ENCODE data around the gene JAKMIP2.

Gene JAKMIP2

GRCh38 chr5:147776989-147777388, 5.5 kb downstream of the JAKMIP2 start:
- H3K4me3 ChIP-seq (replicated peaks in 1 of 2; ENCODE audit: low read depth in 2 of 2, low read length in 2 of 2): no peak overlapping the region
- TF ChIP-seq, protein P1, sequence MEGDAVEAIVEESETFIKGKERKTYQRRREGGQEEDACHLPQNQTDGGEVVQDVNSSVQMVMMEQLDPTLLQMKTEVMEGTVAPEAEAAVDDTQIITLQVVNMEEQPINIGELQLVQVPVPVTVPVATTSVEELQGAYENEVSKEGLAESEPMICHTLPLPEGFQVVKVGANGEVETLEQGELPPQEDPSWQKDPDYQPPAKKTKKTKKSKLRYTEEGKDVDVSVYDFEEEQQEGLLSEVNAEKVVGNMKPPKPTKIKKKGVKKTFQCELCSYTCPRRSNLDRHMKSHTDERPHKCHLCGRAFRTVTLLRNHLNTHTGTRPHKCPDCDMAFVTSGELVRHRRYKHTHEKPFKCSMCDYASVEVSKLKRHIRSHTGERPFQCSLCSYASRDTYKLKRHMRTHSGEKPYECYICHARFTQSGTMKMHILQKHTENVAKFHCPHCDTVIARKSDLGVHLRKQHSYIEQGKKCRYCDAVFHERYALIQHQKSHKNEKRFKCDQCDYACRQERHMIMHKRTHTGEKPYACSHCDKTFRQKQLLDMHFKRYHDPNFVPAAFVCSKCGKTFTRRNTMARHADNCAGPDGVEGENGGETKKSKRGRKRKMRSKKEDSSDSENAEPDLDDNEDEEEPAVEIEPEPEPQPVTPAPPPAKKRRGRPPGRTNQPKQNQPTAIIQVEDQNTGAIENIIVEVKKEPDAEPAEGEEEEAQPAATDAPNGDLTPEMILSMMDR (IDR thresholded peaks at IDR 0.05; ENCODE audit: low read depth, low read length): no peak
- no peak for DNase-seq (ENCODE audit: low read depth in 2 of 2)

DNA sequence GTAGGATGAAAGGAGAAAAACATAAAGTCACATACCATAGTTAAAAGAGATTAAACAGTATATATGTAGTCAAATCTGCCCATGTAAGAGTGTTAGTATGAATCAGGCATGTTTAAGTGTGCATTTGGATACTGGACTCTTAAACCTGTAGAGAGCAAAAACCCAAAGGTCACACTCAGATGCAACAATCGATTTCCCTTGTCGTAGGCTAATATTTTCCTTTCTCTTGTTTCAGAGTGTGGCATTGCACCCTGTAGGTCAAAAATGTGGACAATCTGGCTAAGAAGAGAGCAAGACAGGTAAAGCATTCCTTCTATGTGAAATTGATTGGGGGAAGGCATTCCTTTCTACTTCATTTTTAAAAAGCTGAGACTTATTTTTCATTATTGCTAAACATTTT, 8.9 kb downstream of the JAKMIP2 start:
- H3K4me3 ChIP-seq (replicated peaks in 1 of 2; ENCODE audit: low read depth in 2 of 2, low read length in 2 of 2): no peak overlapping the region
- TF ChIP-seq, protein P1 (IDR thresholded peaks at IDR 0.05; ENCODE audit: low read depth, low read length): no peak

GRCh38 chr5:147773139-147773538, 9.4 kb downstream of the JAKMIP2 start:
- H3K4me3 ChIP-seq (replicated peaks in 1 of 2; ENCODE audit: low read depth in 2 of 2, low read length in 2 of 2): no peak overlapping the region
- TF ChIP-seq, protein P1 (IDR thresholded peaks at IDR 0.05; ENCODE audit: low read depth, low read length): no peak
- DNase-seq (ENCODE audit: low read depth in 2 of 2): no peak

More for the DNA sequence above, 8.9 kb downstream of the JAKMIP2 start:
- no peak for DNase-seq (ENCODE audit: low read depth in 2 of 2)

- no peak overlapping the region for H3K4me3 ChIP-seq (replicated peaks in 1 of 2; ENCODE audit: low read depth in 2 of 2, low read length in 2 of 2)
- DNase-seq (ENCODE audit: low read depth in 2 of 2): no peak
- TF ChIP-seq, protein P1 (IDR thresholded peaks at IDR 0.05; ENCODE audit: low read depth, low read length): no peak
Measured at GRCh38 chr5:147767048-147767447, 15.5 kb downstream of the JAKMIP2 start.

GRCh38 chr5:147763791-147764525, 18.6 kb downstream of the JAKMIP2 start:
- H3K4me3 ChIP-seq (replicated peaks in 1 of 2; ENCODE audit: low read depth in 2 of 2, low read length in 2 of 2): no peak overlapping the region
- DNase-seq (ENCODE audit: low read depth in 2 of 2): peak; percentile 51 to 59
- TF ChIP-seq, protein P1 (IDR thresholded peaks at IDR 0.05; ENCODE audit: low read depth, low read length): no peak

GRCh38 chr5:147760086-147760875, 22.2 kb downstream of the JAKMIP2 start:
- H3K4me3 ChIP-seq (replicated peaks in 1 of 2; ENCODE audit: low read depth in 2 of 2, low read length in 2 of 2): no peak overlapping the region
- TF ChIP-seq, protein P1 (IDR thresholded peaks at IDR 0.05; ENCODE audit: low read depth, low read length): no peak
- DNase-seq (ENCODE audit: low read depth in 2 of 2): no peak

Measured in cardiac fibroblast (primary cell).